CD1c-positive myeloid dendritic cell (primary cell): Measurements from ENCODE around the gene SLC5A6.

Experiments
- DNase-seq: peaks from one replicate; pipeline ENCODE4 v3.0.0-alpha.2; 2016; ENCODE audit errors: extremely low spot score

The SLC5A6 gene

DNA sequence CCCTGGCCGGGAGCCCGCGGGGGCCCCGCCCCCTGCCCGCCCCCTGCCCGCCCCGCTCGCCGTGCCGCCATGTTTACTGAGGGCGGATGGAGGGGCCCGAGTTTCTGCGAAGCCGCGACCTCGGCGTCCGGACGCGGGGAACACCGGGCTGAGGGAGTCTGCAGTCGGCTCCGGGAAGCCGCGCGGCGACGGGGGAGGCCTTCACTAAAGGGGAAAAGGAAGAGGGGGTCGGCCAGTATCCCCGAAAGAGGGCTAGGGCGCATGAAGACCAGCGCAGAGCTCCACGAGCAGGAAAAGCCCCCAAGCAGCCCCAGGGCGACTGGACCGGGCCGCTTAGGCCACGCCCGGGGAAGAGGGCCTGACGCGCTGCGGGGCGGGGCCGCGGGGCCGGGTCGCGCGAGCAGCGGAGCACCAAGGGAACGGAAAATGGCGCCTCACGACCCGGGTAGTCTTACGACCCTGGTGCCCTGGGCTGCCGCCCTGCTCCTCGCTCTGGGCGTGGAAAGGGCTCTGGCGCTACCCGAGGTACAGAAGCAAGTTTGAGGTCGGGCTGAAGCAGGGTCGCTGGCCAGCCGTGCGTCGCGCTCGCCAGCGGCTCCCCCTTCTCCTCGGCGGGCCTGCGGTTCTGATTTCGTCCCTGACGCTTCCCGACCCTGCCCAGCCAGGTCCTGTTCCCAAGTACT, at the start of gene SLC5A6, which contains the start of gene ATRAID:
TSS of gene SLC5A6 (minus strand) at position 326 of the 683 bp plus-strand sequence. CDS start 4,618 bp downstream, outside the sequence.
TSS of gene ATRAID (plus strand) at position 99 of the 683 bp plus-strand sequence. CDS start at position 427, 328 bp downstream.
- peak; percentile 95 for DNase-seq

DNA sequence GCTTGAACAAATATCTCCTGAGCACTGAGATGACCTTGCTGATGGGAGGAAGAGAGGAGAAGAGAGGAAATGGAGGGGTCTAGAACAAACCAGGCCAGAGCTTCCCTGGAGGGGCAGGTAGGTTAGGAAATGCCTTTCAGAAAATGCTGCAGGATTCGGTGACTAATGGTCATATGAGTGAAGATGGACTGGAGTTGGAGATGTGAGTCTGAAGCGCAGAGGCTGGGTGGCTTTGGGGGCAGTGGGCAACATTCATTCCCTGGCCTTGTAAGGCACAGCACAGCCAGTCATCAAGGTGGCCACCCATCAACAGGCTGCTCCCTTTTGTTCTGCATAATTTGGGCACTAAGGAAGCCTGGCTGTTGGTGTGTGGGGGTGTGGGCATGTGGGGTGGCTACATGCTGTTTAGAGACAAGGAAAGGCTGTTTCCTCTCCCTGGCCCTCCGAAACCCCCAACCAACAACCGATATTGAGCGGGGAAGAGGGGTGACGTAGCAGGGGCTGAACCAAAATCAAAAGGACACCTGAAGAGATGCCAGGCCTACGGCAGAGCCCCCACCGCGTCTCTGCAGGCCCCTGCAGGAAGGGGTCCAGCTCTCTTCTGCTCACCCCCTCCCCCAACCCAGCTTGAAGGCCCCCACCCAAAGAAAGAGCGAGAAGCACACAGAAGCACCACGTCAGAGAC, 49.3 kb upstream of the SLC5A6 start:
- DNase-seq: no peak

- no peak for DNase-seq
Measured at GRCh38 chr2:27258051-27258450, 46.0 kb upstream of the SLC5A6 start.

DNA sequence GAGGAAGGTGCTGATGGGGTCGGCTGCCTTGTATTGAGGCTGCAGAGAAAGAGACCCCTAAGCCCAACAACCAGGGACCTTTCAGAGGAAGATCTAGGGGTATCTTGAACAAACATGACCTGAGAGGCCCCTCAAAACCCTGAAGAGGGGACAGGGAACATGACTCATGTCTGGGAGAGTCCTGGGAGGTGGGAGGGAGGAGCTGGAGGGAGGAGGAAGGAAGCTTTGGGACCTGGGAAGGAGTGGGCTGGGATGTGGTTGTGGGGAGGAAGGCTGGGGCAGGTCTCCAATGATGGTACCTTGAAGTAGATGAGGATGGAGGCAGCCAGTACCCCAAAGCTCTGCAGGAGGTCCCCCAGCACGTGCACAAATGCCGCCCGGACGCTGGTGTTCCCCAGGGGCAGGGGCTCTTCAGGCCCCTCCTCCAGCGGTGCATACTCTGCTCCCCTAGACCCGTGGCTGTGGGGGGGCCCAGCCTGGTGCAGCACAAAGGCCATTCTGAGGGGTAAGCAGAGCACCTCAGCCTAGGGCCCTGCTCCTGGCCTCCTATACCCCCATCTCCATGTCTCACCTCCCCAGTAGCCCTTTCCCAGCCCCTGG, 44.9 kb upstream of the SLC5A6 start:
- DNase-seq: no peak

DNA sequence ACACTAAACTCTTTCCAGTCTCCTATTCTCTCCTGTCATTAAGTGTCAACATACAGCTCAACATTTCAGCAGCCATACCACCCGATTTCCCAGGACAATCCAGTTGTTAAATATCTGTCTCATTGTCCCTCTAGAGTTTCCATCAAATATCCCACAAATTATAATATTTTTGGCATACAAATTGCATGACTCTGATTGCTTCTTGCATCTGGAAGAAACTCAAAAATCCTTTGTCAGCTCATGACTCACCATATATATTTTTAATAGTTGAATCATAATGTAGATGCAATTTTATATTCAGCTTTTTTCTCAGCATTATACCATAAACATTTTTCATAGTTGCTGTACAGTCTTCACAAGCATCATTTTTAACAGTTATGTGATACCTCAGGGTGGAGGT, 43.6 kb upstream of the SLC5A6 start:
- no peak for DNase-seq

DNA sequence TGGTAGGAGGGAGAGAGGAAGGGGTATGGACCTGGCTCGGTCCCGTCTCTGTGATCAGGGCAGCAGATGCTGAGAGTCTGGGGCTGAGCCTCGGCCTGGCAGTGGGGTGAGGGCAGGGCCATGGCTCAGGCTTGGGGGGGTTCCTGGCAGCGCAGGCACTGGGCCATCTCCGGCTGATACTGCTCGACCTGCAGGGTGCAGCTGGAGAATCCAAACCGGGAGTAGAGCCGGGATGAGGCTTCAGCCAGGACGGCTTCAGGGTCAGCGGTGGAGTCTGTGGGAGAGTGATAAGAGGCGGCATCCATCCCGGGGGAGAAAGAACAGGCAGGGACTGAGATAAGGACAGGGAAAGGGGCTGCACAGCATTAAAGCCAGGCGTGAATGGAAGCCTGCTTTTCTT, 43.1 kb upstream of the SLC5A6 start:
- DNase-seq: no peak

GRCh38 chr2:27251766-27252165, 39.7 kb upstream of the SLC5A6 start:
- no peak for DNase-seq

DNA sequence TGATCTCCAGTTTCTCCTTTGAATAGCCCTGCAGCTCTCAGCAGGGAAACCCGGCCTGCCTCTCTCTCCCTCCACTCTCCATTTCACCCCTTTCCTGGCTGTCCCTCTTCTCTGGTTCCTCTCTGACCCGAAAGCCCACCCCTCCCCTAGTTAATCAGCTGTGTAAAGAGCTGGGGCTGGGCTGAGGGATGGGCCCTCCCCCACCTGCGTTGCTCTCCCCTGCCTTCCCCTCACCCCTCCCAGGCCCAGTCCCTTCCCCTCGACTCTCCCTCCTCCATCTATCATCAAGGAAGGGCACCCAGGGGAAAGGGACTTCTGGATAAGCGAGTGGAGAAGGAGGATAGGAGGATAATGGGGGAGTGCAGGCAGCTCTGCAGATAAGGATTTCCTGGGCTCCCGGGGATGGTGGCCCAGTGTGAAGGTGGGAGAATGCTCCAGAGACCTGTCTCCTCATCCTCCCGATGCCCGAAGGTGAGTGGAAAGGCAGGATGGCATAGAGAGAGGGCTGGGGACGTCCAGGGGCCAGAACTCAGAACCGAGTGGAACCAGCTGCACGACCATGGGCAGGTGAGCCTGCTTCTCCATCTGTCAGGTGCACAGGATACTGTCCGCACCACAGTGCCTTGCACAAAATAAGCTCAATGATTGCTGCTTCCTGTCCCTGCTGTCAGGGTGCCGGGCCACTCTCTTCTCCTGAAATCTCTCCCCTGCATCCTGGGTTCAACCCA, 38.7 kb upstream of the SLC5A6 start:
- no peak for DNase-seq

GRCh38 chr2:27249891-27250651, 38.0 kb upstream of the SLC5A6 start:
- peak; percentile 74 for DNase-seq

GRCh38 chr2:27249159-27249890, 37.3 kb upstream of the SLC5A6 start:
- DNase-seq: no peak

DNA sequence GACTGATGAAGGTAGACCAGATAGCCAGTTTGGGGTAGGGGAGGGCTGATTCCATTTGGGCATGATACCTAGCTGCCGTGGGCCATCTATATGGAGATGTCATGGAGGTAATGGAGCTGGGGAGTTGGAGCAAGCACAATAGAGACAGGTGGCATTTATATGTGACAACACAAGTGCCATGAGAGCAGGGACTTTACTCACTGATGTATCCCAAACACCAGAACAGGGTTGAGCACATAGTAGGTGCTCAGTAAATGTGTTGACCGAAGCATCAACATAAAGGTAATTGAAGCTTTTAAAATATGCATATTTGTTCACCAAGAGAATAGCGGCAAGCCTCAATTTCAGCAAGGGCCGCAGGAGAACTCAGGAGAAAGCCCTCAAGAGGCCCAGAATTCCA, 35.8 kb upstream of the SLC5A6 start:
- no peak for DNase-seq

- DNase-seq: no peak
Measured at GRCh38 chr2:27245626-27246025, 33.6 kb upstream of the SLC5A6 start.

GRCh38 chr2:27245116-27245515, 33.0 kb upstream of the SLC5A6 start:
- DNase-seq: no peak

GRCh38 chr2:27243391-27244130, 31.5 kb upstream of the SLC5A6 start:
- DNase-seq: no peak

GRCh38 chr2:27242614-27242951, 30.5 kb upstream of the SLC5A6 start:
- no peak for DNase-seq

- DNase-seq: no peak
Measured at GRCh38 chr2:27241761-27242613, 29.9 kb upstream of the SLC5A6 start.

DNA sequence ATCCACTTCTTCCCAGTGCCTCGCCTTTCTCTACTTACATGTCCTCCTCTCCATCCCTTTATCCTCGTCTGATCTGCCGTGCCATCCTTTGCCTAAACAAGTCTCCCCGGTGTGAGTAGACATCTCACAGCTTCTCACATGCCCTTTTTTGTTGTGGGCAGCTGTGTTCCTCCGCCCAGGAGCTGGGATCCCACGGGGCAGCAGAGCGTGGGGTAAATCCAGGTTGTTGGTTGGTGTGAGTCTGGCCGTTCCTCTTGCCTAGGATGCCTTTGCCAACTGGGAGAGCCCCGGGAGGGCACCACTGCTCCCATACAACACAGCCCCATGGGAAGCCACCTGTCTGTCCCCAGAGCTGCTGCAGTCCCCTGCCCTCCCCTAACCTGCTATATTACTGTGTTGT, 28.3 kb upstream of the SLC5A6 start:
- DNase-seq: no peak

DNA sequence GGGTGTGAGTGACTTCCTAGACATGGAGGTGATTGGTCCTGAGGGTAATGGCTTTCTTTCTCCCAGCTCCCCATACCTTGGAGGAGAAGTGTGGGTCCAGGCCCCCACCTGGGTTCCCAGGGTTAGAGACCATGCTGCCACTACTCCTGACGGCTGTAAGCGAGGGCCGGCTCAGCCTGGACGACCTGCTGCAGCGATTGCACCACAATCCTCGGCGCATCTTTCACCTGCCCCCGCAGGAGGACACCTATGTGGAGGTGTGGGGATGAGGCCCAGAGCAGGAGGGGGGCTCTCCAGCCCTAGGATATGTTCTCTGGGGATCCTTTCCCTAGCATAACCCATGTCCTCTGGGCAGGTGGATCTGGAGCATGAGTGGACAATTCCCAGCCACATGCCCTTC, 26.9 kb upstream of the SLC5A6 start:
- DNase-seq: no peak

- DNase-seq: no peak
Measured at GRCh38 chr2:27237341-27237945, 25.4 kb upstream of the SLC5A6 start.
